Body of pancreas (tissue), 4 donors: ENCODE results near the gene TMPRSS9. TPM values are rescaled to one million over a fixed set of nuclear protein-coding genes. Genes with fewer than 3 reads are reported as not detected.

Experiments
- ATAC-seq: fragments of 150-250 bp; one replicate; pipeline ENCODE4 v1.9.1; 2016
- DNase-seq, 4 donors: peaks; one replicate each; pipeline ENCODE4 v3.0.0-alpha.2; 2019
- H3K27ac ChIP-seq, 4 donors: fragments of 200-600 bp; sonication (generic); 1 replicate in 3 of 4; 2 replicates in 1 of 4; pipeline versions ENCODE4 v1.5.1 to v1.6.1; 2016 to 2019; ENCODE audit warnings: mild to moderate bottlenecking in 1 of 4, mixed read lengths in 1 of 4, moderate library complexity in 1 of 4
- H3K27me3 ChIP-seq, 2 donors: fragments of 200-600 bp; sonication (generic); one replicate each; pipeline ENCODE4 v1.6.0; 2016; ENCODE audit warnings: mild to moderate bottlenecking in 1 of 2
- H3K36me3 ChIP-seq, 2 donors: fragments of 200-600 bp; sonication (generic); replicated peaks in 1 of 2; 2 replicates each; pipeline ENCODE4 v1.5.1; 2016; ENCODE audit warnings: low read depth in 2 of 2; ENCODE audit not compliant: insufficient read depth in 1 of 2
- H3K4me1 ChIP-seq: fragments of 200-600 bp; sonication (generic); one replicate; pipeline ENCODE4 v1.6.0; 2016
- H3K4me3 ChIP-seq, 2 donors: fragments of 200-600 bp; sonication (generic); 1 replicate in 1 of 2; 2 replicates in 1 of 2; pipeline ENCODE4 v1.5.1; 2016 to 2019
- H3K9me3 ChIP-seq, 3 donors: fragments of 200-600 bp; sonication (generic); 1 replicate in 2 of 3; 2 replicates in 1 of 3; pipeline ENCODE4 v1.5.1; 2016
- CTCF ChIP-seq, 7 experiments: fragments of 450-650 bp in 4 of 7; fragments of 200-600 bp in 3 of 7; sonication (generic) in 3 of 7; IDR thresholded peaks; one replicate each; pipeline ENCODE4 v1.5.1; 2016 to 2019; ENCODE audit warnings: antibody characterized with exemption in 7 of 7
- POLR2A ChIP-seq, 3 donors: fragments of 450-650 bp; IDR thresholded peaks; one replicate each; pipeline ENCODE4 v1.6.1; 2016; ENCODE audit warnings: antibody characterized with exemption in 3 of 3, mild to moderate bottlenecking in 2 of 3
- WGBS, 2 donors: methylation state at CpG; one replicate each; pipeline ENCODE4 v1.1.5; 2017; 5-methylcytosine and 5-hydroxymethylcytosine counted together
- intact Hi-C: fragments of 100-400 bp; cut with DNase I; formaldehyde crosslinking; loops from one replicate; pipeline ENCODE4 v1.15.1; 2023
- total RNA-seq, 2 donors: library from RNA; depleted of rRNA; stranded (reverse); fragments of >200 nt; gene quantifications; one replicate each; pipeline ENCODE4 v1.1.0, GENCODE V29; 2016

The TMPRSS9 gene
- total RNA-seq, 2 donors from 2014 or later, result not detected

GRCh38 chr19:2330632-2331284 is 29.3 kb upstream of the TMPRSS9 start:
- ATAC-seq (peak; percentile 28), DNase-seq (peak; percentile 53 to 79 (median 78))
- Histone ChIP-seq H3K27me3 (no peaks in the 10 kb centered on the region), H3K9me3 (no peaks in the 10 kb centered on the region), H3K4me1 (peaks cover 67% of the 10 kb centered on the region), H3K27ac (peak overlapping the region; percentile 58 to 80 (median 68)), H3K4me3 (no peak overlapping the region), H3K36me3 (no peaks in the 10 kb centered on the region)
- WGBS, 2 donors, result 27% methylated on average over 15 to 20 of the region's 20 CpGs
- TF ChIP-seq CTCF (IDR thresholded peaks at IDR 0.05) (no peak), POLR2A (IDR thresholded peaks at IDR 0.05) (peak; percentile 26 to 56 (median 29))
- intact Hi-C loops, result no loop called here

DNA sequence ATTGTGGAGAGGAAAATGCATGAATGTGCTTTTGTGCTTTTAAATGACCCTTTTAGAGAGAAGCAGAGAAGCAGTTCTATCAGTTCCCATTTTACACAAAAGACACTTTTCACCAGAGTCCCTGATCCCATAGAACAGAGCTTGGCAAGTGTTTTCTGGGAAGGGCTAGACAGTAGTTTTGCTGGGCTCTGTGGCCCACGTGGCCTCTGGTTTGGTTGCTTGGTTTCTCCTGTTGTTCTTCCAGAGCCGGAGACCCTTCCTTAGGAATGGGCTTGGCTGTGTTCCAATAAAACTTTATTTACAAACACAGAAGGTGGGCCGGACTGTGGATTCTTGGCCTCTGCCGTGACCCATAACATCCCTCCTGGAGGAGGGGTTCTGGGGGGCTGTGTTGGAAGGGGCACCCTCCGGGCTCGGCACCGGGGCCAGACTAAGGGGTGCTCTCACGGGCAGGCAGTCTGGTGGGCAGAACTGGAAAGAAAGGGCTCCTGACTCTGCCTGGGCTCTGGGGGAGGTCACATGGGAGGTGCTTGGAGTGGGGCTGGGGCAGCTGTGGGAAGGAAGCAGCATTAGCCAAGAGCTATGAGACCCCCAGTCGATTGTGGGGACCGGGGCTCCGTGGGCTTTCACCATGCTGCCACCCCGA is 28.3 kb upstream of the TMPRSS9 start:
- TF ChIP-seq POLR2A (IDR thresholded peaks at IDR 0.05), result no peak
- TF ChIP-seq CTCF (IDR thresholded peaks at IDR 0.05), result no peak
- intact Hi-C loops, result no loop called here
- DNase-seq, result no peak
- Histone ChIP-seq H3K9me3 (no peaks in the 10 kb centered on the region), H3K4me3 (no peak overlapping the region), H3K27ac (peak overlapping the region; percentile 16 to 80 (median 68)), H3K36me3 (no peaks in the 10 kb centered on the region), H3K27me3 (no peaks in the 10 kb centered on the region), H3K4me1 (peaks cover 62% of the 10 kb centered on the region)
- WGBS, 2 donors, result 62 to 66% methylated on average over 4 to 12 of the region's 12 CpGs
- no peak for ATAC-seq

- H3K4me1 ChIP-seq, result peaks cover 60% of the 10 kb centered on the region
Observed at GRCh38 chr19:2332341-2333026, 27.6 kb upstream of the TMPRSS9 start.

GRCh38 chr19:2333027-2333806 is 26.8 kb upstream of the TMPRSS9 start:
- intact Hi-C loops, result no loop called here
- WGBS, 2 donors, result 16 to 36% methylated on average over 17 to 26 of the region's 27 CpGs
- TF ChIP-seq POLR2A (IDR thresholded peaks at IDR 0.05), result peak in 1 of 3 donors; percentile 14
- TF ChIP-seq CTCF (IDR thresholded peaks at IDR 0.05), result peak in 1 of 7 experiments; percentile 2
- no peaks in the 10 kb centered on the region for H3K36me3 ChIP-seq
- H3K4me1 ChIP-seq, result peaks cover 62% of the 10 kb centered on the region
- DNase-seq (peak; percentile 37 to 70 (median 63)), ATAC-seq (peak; percentile 8)
- H3K9me3 ChIP-seq, result no peaks in the 10 kb centered on the region
- no peaks in the 10 kb centered on the region for H3K27me3 ChIP-seq
- H3K27ac ChIP-seq, result peak overlapping the region; percentile 9 to 81 (median 74)
- no peak overlapping the region for H3K4me3 ChIP-seq

More at GRCh38 chr19:2332341-2333026, 27.6 kb upstream of the TMPRSS9 start:
- Histone ChIP-seq H3K27me3 (no peaks in the 10 kb centered on the region), H3K27ac (peak overlapping the region; percentile 16 to 80 (median 68)), H3K4me3 (no peak overlapping the region), H3K36me3 (no peaks in the 10 kb centered on the region), H3K9me3 (no peaks in the 10 kb centered on the region)
- ATAC-seq (no peak), DNase-seq (no peak)
- intact Hi-C loops, result no loop called here
- 10 to 34% methylated on average over 2 to 15 of the region's 17 CpGs for WGBS, 2 donors
- TF ChIP-seq POLR2A (IDR thresholded peaks at IDR 0.05), result peak in 1 of 3 donors; percentile 10
- TF ChIP-seq CTCF (IDR thresholded peaks at IDR 0.05), result no peak
